ENCODE measurements around the gene PTPN11.

PTPN11 gene

GRCh38 chr12:112473056-112473455 is 54.3 kb downstream of the PTPN11 start:
- no peaks in the 10 kb centered on the region for H3K9me3 ChIP-seq (ENCODE audit: severe bottlenecking)
- ATAC-seq (ENCODE audit: low read depth) (no peak), DNase-seq (ENCODE audit: low spot score) (no peak)
- no peak for TF ChIP-seq CTCF (IDR thresholded peaks at IDR 0.05; ENCODE audit: poor library complexity, severe bottlenecking)
- H3K27ac ChIP-seq (ENCODE audit: poor library complexity, severe bottlenecking) = no peak overlapping the region
- no peaks in the 10 kb centered on the region for H3K27me3 ChIP-seq (ENCODE audit: insufficient read depth, poor library complexity, severe bottlenecking)
- peaks cover 66% of the 10 kb centered on the region for H3K36me3 ChIP-seq (ENCODE audit: low read depth)
- no peaks in the 10 kb centered on the region for H3K4me1 ChIP-seq (ENCODE audit: insufficient read depth, poor library complexity, severe bottlenecking)
- no peak overlapping the region for H3K4me3 ChIP-seq (ENCODE audit: severe bottlenecking)

GRCh38 chr12:112479413-112479812 is 60.7 kb downstream of the PTPN11 start:
- peaks cover 82% of the 10 kb centered on the region for H3K36me3 ChIP-seq (ENCODE audit: low read depth)

GRCh38 chr12:112480931-112481330 is 62.2 kb downstream of the PTPN11 start:
- DNase-seq (ENCODE audit: low spot score) = no peak
- ATAC-seq (ENCODE audit: low read depth) = no peak
- no peak overlapping the region for H3K4me3 ChIP-seq (ENCODE audit: severe bottlenecking)
- no peaks in the 10 kb centered on the region for H3K4me1 ChIP-seq (ENCODE audit: insufficient read depth, poor library complexity, severe bottlenecking)
- H3K27ac ChIP-seq (ENCODE audit: poor library complexity, severe bottlenecking) = no peak overlapping the region
- no peaks in the 10 kb centered on the region for H3K27me3 ChIP-seq (ENCODE audit: insufficient read depth, poor library complexity, severe bottlenecking)
- peaks cover 77% of the 10 kb centered on the region for H3K36me3 ChIP-seq (ENCODE audit: low read depth)
- TF ChIP-seq CTCF (IDR thresholded peaks at IDR 0.05; ENCODE audit: poor library complexity, severe bottlenecking) = no peak
- no peaks in the 10 kb centered on the region for H3K9me3 ChIP-seq (ENCODE audit: severe bottlenecking)

More at GRCh38 chr12:112479413-112479812, 60.7 kb downstream of the PTPN11 start:
- ATAC-seq (ENCODE audit: low read depth) (no peak), DNase-seq (ENCODE audit: low spot score) (no peak)
- Histone ChIP-seq H3K9me3 (ENCODE audit: severe bottlenecking) (no peaks in the 10 kb centered on the region), H3K27me3 (ENCODE audit: insufficient read depth, poor library complexity, severe bottlenecking) (no peaks in the 10 kb centered on the region), H3K27ac (ENCODE audit: poor library complexity, severe bottlenecking) (no peak overlapping the region), H3K4me1 (ENCODE audit: insufficient read depth, poor library complexity, severe bottlenecking) (no peaks in the 10 kb centered on the region), H3K4me3 (ENCODE audit: severe bottlenecking) (no peak overlapping the region)
- TF ChIP-seq CTCF (IDR thresholded peaks at IDR 0.05; ENCODE audit: poor library complexity, severe bottlenecking) = no peak

- Histone ChIP-seq H3K36me3 (ENCODE audit: low read depth) (peaks cover 76% of the 10 kb centered on the region), H3K9me3 (ENCODE audit: severe bottlenecking) (no peaks in the 10 kb centered on the region), H3K4me3 (ENCODE audit: severe bottlenecking) (no peak overlapping the region), H3K27me3 (ENCODE audit: insufficient read depth, poor library complexity, severe bottlenecking) (no peaks in the 10 kb centered on the region), H3K27ac (ENCODE audit: poor library complexity, severe bottlenecking) (no peak overlapping the region), H3K4me1 (ENCODE audit: insufficient read depth, poor library complexity, severe bottlenecking) (no peaks in the 10 kb centered on the region)
- ATAC-seq (ENCODE audit: low read depth) (no peak), DNase-seq (ENCODE audit: low spot score) (no peak)
- no peak for TF ChIP-seq CTCF (IDR thresholded peaks at IDR 0.05; ENCODE audit: poor library complexity, severe bottlenecking)
Measured at GRCh38 chr12:112482733-112483132, 64.0 kb downstream of the PTPN11 start.

- Histone ChIP-seq H3K4me1 (ENCODE audit: insufficient read depth, poor library complexity, severe bottlenecking) (no peaks in the 10 kb centered on the region), H3K4me3 (ENCODE audit: severe bottlenecking) (no peak overlapping the region), H3K27ac (ENCODE audit: poor library complexity, severe bottlenecking) (no peak overlapping the region), H3K36me3 (ENCODE audit: low read depth) (peaks cover 75% of the 10 kb centered on the region), H3K9me3 (ENCODE audit: severe bottlenecking) (no peaks in the 10 kb centered on the region), H3K27me3 (ENCODE audit: insufficient read depth, poor library complexity, severe bottlenecking) (no peaks in the 10 kb centered on the region)
- DNase-seq (ENCODE audit: low spot score) (no peak), ATAC-seq (ENCODE audit: low read depth) (no peak)
- TF ChIP-seq CTCF (IDR thresholded peaks at IDR 0.05; ENCODE audit: poor library complexity, severe bottlenecking) = no peak
Measured at GRCh38 chr12:112486361-112486760, 67.6 kb downstream of the PTPN11 start.

All from RWPE2 (cell line).